Esophagus squamous epithelium (tissue), 4 donors: ENCODE measurements around the gene CPNE4.

Source experiments
- POLR2A ChIP-seq, 4 donors: fragments of 450-650 bp; IDR thresholded peaks; one replicate each; pipeline ENCODE4 v1.6.1; 2017; ENCODE audit warnings: antibody characterized with exemption in 4 of 4, mild to moderate bottlenecking in 4 of 4, moderate library complexity in 3 of 4
- TF ChIP-seq, protein P1 (sequence below), 6 experiments: fragments of 450-650 bp in 4 of 6; fragments of 200-600 bp in 2 of 6; sonication (generic) in 2 of 6; IDR thresholded peaks; one replicate each; pipeline ENCODE4 v1.5.1; 2016 to 2019; ENCODE audit warnings: antibody characterized with exemption in 6 of 6, mild to moderate bottlenecking in 4 of 6, moderate library complexity in 4 of 6

DNA sequence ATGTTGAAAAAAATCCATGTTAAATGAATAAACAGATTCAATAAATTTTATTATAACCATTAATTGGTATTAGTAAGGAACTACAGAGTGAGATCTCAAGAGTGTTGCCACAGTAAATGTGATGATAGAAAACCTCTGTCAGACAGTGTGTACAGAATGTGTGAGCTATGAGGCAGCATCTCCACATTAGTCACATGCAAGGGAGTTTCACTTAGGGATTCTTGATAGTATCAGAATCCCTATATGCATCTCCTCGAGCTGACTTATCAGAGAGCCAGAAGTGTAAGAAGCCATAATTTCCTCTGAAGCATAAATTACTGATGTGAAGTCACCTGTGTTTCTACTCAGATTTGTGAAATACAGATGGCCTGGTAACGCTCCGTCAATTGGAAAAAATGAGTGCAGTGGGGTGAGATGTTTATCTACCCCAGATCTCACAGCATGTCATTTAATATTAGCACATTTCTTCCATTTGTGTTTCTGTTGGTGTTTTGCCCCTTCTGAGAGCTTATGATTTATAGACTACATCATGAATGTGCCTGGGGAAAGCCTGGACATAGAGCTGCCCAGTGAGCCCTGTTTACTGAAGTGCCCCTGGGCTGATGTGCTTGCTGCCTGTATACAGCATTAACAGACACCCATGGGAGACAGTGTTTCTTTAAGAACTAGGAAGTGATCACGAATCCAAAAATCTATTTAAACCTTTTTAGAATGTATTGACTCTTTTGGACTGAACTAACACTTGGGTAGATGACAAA is 262.4 kb downstream of the CPNE4 start:
- TF ChIP-seq, protein P1, sequence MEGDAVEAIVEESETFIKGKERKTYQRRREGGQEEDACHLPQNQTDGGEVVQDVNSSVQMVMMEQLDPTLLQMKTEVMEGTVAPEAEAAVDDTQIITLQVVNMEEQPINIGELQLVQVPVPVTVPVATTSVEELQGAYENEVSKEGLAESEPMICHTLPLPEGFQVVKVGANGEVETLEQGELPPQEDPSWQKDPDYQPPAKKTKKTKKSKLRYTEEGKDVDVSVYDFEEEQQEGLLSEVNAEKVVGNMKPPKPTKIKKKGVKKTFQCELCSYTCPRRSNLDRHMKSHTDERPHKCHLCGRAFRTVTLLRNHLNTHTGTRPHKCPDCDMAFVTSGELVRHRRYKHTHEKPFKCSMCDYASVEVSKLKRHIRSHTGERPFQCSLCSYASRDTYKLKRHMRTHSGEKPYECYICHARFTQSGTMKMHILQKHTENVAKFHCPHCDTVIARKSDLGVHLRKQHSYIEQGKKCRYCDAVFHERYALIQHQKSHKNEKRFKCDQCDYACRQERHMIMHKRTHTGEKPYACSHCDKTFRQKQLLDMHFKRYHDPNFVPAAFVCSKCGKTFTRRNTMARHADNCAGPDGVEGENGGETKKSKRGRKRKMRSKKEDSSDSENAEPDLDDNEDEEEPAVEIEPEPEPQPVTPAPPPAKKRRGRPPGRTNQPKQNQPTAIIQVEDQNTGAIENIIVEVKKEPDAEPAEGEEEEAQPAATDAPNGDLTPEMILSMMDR (IDR thresholded peaks at IDR 0.05) = no peak
- TF ChIP-seq POLR2A (IDR thresholded peaks at IDR 0.05) = no peak
